K562 (cell line): ENCODE data around the gene LCN15. TPM values are rescaled to one million over a fixed set of nuclear protein-coding genes. Genes with fewer than 3 reads are reported as not detected.

Experiments
- BCL6 ChIP-seq: fragments of 250-450 bp; sonication (Bioruptor Pico); IDR thresholded peaks from 2 replicates; pipeline ENCODE4 v1.4.0; 2020
- JUND ChIP-seq, 2 experiments: IDR thresholded peaks; 2 replicates in 1 of 2; 3 replicates in 1 of 2; pipeline ENCODE4 v1.6.1; 2011; ENCODE audit warnings: borderline replicate concordance in 2 of 2, low read depth in 2 of 2, low read length in 2 of 2, improper control_type of control experiment in 1 of 2, missing biosample characterization in 1 of 2, missing genetic modification characterization in 1 of 2, missing genetic modification reagents in 1 of 2
- KDM5B ChIP-seq: fragments of 200-600 bp; sonication (generic); IDR thresholded peaks from 2 replicates; pipeline ENCODE4 v1.6.1; 2012; ENCODE audit warnings: low read depth, mild to moderate bottlenecking, moderate library complexity, low read length, control low read depth, inconsistent platforms; ENCODE audit not compliant: insufficient replicate concordance
- NFIX ChIP-seq: fragments of 250-450 bp; sonication (Bioruptor Pico); IDR thresholded peaks from 2 replicates; pipeline ENCODE4 v1.4.0; 2020; ENCODE audit warnings: low read depth, mild to moderate bottlenecking, moderate library complexity
- NR4A1 ChIP-seq, 2 experiments: fragments of 250-450 bp in 1 of 2; fragments of 450-650 bp in 1 of 2; sonication (Bioruptor Pico) in 1 of 2; IDR thresholded peaks; 2 replicates each; pipeline versions ENCODE4 v1.4.0 to v1.6.1; 2016 to 2020; ENCODE audit warnings: mild to moderate bottlenecking in 2 of 2, missing compliant biosample characterization in 1 of 2, missing genetic modification characterization in 1 of 2, moderate library complexity in 1 of 2
- RFX7 ChIP-seq: fragments of 250-450 bp; sonication (Bioruptor Pico); IDR thresholded peaks from 2 replicates; pipeline ENCODE4 v1.5.1; 2021; ENCODE audit warnings: mild to moderate bottlenecking
- ZNF76 ChIP-seq: fragments of 250-450 bp; sonication (Bioruptor Pico); IDR thresholded peaks from 2 replicates; pipeline ENCODE4 v1.4.0; 2020; ENCODE audit warnings: mild to moderate bottlenecking, moderate library complexity, borderline replicate concordance
- polyA plus RNA-seq, 8 experiments: library from polyadenylated mRNA; depleted of rRNA in 4 of 8; stranded (reverse) in 5 of 8; unstranded in 3 of 8; fragments of >200 nt; fragmentation: Nextera tagmentation in 2 of 8; fragmentation: Illumina TruSeq in 1 of 8; extraction: Ambion mirVana in 2 of 8; extraction: Trizol in 1 of 8; gene quantifications; 2 replicates each; pipeline versions ENCODE4 v1.2.1 to v1.2.3, GENCODE V29; 2011 to 2014; ENCODE audit warnings: inconsistent platforms in 1 of 8, missing spikeins in 1 of 8
- total RNA-seq, 7 experiments: library from RNA; depleted of rRNA in 6 of 7; stranded (reverse); fragments of >200 nt in 6 of 7; fragmentation: Illumina TruSeq in 2 of 7; extraction: Trizol in 2 of 7; gene quantifications; 2 replicates each; pipeline versions ENCODE4 v1.2.1 to v1.2.3, GENCODE V29; 2011 to 2021; ENCODE audit warnings: low replicate concordance in 1 of 7
- TF ChIP-seq, protein P1 (sequence below): fragments of 250-450 bp; sonication (Bioruptor Pico); IDR thresholded peaks from 2 replicates; pipeline ENCODE4 v1.8.0; 2022; ENCODE audit warnings: moderate library complexity, mild to moderate bottlenecking, inconsistent platforms
- TF ChIP-seq, protein P2 (sequence below), 3 experiments: fragments of 200-800 bp in 1 of 3; sonication (Bioruptor generic) in 1 of 3; sonication (generic) in 1 of 3; formaldehyde crosslinking in 1 of 3; IDR thresholded peaks; 2 replicates each; pipeline versions ENCODE4 v1.6.1 to v1.8.0; 2016 to 2022; ENCODE audit warnings: mild to moderate bottlenecking in 2 of 3, missing compliant biosample characterization in 2 of 3, missing genetic modification characterization in 2 of 3, missing genetic modification reagents in 1 of 3
- TF ChIP-seq, protein P3 (sequence below): fragments of 450-650 bp; IDR thresholded peaks from 2 replicates; pipeline ENCODE4 v1.6.1; 2017; ENCODE audit warnings: antibody characterized with exemption, mild to moderate bottlenecking
- TF ChIP-seq, protein P4 (sequence below): fragments of 250-450 bp; sonication (Bioruptor Pico); IDR thresholded peaks from 2 replicates; pipeline ENCODE4 v1.8.0; 2021; ENCODE audit warnings: moderate library complexity, mild to moderate bottlenecking, inconsistent platforms
- TF ChIP-seq, protein P5 (sequence below): sonication (generic); formaldehyde crosslinking; IDR thresholded peaks from 2 replicates; pipeline ENCODE4 v1.8.0; 2023; ENCODE audit warnings: missing genetic modification reagents, mild to moderate bottlenecking, borderline replicate concordance

LCN15 gene
- total and polyA plus RNA-seq, 9 of the 15 experiments (the other 6 are each of a cell fraction or from before 2014, with no cell fraction given), result 0.66 TPM; not detected in 8

DNA sequence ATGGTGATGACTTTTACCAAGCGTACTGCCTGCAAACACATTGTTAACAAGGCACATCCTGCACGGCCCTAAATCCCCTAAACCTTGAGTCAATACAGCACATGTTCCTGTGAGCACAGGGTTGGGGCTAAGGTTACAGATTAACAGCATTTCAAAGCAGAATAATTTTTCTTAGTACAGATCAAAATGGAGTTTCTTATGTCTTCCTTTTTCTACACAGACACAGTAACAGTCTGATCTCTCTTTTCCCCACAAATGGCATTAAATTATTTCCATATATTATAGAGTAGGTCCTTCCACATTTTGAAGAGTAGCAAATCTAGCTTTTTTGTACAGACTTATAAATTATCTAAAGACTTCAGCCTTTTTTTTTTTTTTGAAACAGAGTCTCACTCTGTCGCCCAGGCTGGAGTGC lies 25.2 kb upstream of the LCN15 start (continued):
- TF ChIP-seq ZNF76 (CRISPR knock-in tag) (no peak), JUND (IDR thresholded peaks at IDR 0.05; ENCODE audit: borderline replicate concordance, low read depth, low read length) (no peak), JUND (tag; IDR thresholded peaks at IDR 0.05; ENCODE audit: borderline replicate concordance, low read depth, low read length) (0 out of 3 replicates have a peak, but pooled peaks have one; percentile 39), NR4A1 (CRISPR knock-in tag; IDR thresholded peaks at IDR 0.05) (no peak), NR4A1 (tag; IDR thresholded peaks at IDR 0.05) (peak; percentile 98), KDM5B (no peak), NFIX (CRISPR knock-in tag) (peak; percentile 7; the same call in 1 of the 2 replicates), BCL6 (CRISPR knock-in tag) (0 out of 2 replicates have a peak, but pooled peaks have one; percentile 38), RFX7 (CRISPR knock-in tag) (peak; percentile 83; the same call in 1 of the 2 replicates)
- TF ChIP-seq, protein P1, sequence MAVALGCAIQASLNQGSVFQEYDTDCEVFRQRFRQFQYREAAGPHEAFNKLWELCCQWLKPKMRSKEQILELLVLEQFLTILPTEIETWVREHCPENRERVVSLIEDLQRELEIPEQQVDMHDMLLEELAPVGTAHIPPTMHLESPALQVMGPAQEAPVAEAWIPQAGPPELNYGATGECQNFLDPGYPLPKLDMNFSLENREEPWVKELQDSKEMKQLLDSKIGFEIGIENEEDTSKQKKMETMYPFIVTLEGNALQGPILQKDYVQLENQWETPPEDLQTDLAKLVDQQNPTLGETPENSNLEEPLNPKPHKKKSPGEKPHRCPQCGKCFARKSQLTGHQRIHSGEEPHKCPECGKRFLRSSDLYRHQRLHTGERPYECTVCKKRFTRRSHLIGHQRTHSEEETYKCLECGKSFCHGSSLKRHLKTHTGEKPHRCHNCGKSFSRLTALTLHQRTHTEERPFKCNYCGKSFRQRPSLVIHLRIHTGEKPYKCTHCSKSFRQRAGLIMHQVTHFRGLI (CRISPR knock-in tag), result peak; percentile 90
- TF ChIP-seq, protein P2, sequence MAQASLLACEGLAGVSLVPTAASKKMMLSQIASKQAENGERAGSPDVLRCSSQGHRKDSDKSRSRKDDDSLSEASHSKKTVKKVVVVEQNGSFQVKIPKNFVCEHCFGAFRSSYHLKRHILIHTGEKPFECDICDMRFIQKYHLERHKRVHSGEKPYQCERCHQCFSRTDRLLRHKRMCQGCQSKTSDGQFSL (CRISPR knock-in tag; IDR thresholded peaks at IDR 0.05), result no peak
- TF ChIP-seq, protein P2 (tag; IDR thresholded peaks at IDR 0.05), result peak in 1 of 2 experiments; percentile 94; a peak in 2 of 4 replicates
- TF ChIP-seq, protein P3, sequence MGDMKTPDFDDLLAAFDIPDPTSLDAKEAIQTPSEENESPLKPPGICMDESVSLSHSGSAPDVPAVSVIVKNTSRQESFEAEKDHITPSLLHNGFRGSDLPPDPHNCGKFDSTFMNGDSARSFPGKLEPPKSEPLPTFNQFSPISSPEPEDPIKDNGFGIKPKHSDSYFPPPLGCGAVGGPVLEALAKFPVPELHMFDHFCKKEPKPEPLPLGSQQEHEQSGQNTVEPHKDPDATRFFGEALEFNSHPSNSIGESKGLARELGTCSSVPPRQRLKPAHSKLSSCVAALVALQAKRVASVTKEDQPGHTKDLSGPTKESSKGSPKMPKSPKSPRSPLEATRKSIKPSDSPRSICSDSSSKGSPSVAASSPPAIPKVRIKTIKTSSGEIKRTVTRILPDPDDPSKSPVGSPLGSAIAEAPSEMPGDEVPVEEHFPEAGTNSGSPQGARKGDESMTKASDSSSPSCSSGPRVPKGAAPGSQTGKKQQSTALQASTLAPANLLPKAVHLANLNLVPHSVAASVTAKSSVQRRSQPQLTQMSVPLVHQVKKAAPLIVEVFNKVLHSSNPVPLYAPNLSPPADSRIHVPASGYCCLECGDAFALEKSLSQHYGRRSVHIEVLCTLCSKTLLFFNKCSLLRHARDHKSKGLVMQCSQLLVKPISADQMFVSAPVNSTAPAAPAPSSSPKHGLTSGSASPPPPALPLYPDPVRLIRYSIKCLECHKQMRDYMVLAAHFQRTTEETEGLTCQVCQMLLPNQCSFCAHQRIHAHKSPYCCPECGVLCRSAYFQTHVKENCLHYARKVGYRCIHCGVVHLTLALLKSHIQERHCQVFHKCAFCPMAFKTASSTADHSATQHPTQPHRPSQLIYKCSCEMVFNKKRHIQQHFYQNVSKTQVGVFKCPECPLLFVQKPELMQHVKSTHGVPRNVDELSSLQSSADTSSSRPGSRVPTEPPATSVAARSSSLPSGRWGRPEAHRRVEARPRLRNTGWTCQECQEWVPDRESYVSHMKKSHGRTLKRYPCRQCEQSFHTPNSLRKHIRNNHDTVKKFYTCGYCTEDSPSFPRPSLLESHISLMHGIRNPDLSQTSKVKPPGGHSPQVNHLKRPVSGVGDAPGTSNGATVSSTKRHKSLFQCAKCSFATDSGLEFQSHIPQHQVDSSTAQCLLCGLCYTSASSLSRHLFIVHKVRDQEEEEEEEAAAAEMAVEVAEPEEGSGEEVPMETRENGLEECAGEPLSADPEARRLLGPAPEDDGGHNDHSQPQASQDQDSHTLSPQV, result peak; percentile 98
- TF ChIP-seq, protein P4, sequence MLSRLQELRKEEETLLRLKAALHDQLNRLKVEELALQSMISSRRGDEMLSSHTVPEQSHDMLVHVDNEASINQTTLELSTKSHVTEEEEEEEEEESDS (CRISPR knock-in tag), result peak; percentile 28; the same call in 1 of the 2 replicates
- TF ChIP-seq, protein P5, sequence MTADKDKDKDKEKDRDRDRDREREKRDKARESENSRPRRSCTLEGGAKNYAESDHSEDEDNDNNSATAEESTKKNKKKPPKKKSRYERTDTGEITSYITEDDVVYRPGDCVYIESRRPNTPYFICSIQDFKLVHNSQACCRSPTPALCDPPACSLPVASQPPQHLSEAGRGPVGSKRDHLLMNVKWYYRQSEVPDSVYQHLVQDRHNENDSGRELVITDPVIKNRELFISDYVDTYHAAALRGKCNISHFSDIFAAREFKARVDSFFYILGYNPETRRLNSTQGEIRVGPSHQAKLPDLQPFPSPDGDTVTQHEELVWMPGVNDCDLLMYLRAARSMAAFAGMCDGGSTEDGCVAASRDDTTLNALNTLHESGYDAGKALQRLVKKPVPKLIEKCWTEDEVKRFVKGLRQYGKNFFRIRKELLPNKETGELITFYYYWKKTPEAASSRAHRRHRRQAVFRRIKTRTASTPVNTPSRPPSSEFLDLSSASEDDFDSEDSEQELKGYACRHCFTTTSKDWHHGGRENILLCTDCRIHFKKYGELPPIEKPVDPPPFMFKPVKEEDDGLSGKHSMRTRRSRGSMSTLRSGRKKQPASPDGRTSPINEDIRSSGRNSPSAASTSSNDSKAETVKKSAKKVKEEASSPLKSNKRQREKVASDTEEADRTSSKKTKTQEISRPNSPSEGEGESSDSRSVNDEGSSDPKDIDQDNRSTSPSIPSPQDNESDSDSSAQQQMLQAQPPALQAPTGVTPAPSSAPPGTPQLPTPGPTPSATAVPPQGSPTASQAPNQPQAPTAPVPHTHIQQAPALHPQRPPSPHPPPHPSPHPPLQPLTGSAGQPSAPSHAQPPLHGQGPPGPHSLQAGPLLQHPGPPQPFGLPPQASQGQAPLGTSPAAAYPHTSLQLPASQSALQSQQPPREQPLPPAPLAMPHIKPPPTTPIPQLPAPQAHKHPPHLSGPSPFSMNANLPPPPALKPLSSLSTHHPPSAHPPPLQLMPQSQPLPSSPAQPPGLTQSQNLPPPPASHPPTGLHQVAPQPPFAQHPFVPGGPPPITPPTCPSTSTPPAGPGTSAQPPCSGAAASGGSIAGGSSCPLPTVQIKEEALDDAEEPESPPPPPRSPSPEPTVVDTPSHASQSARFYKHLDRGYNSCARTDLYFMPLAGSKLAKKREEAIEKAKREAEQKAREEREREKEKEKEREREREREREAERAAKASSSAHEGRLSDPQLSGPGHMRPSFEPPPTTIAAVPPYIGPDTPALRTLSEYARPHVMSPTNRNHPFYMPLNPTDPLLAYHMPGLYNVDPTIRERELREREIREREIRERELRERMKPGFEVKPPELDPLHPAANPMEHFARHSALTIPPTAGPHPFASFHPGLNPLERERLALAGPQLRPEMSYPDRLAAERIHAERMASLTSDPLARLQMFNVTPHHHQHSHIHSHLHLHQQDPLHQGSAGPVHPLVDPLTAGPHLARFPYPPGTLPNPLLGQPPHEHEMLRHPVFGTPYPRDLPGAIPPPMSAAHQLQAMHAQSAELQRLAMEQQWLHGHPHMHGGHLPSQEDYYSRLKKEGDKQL, result no peak
